Measurements from ENCODE around the gene NDUFA13.

The NDUFA13 gene

GRCh38 chr19:19506592-19506991 lies 9.4 kb upstream of the NDUFA13 start:
- H3K4me3 ChIP-seq (ENCODE audit: low read depth, low read length), result no peak overlapping the region

GRCh38 chr19:19507354-19507753 lies 8.7 kb upstream of the NDUFA13 start:
- H3K4me3 ChIP-seq (ENCODE audit: low read depth, low read length), result no peak overlapping the region

- H3K4me3 ChIP-seq (ENCODE audit: low read depth, low read length), result no peak overlapping the region
Observed at GRCh38 chr19:19508217-19508616, 7.8 kb upstream of the NDUFA13 start.

- H3K4me3 ChIP-seq (ENCODE audit: low read depth, low read length), result no peak overlapping the region
Observed at GRCh38 chr19:19510432-19510831, 5.6 kb upstream of the NDUFA13 start.

- H3K4me3 ChIP-seq (ENCODE audit: low read depth, low read length), result no peak overlapping the region
Observed at GRCh38 chr19:19513682-19514081, 2.3 kb upstream of the NDUFA13 start.

GRCh38 chr19:19514215-19514657 lies 1.8 kb upstream of the NDUFA13 start:
- no peak overlapping the region for H3K4me3 ChIP-seq (ENCODE audit: low read depth, low read length)

GRCh38 chr19:19514881-19515641 lies 964 bp upstream of the NDUFA13 start, which contains the start of gene TSSK6:
TSSK6 (minus strand) TSS chr19:19515548; CDS start chr19:19515427, 121 bp downstream.
- H3K4me3 ChIP-seq (ENCODE audit: low read depth, low read length), result peak within 1 kb of the TSS; percentile 79

- peak overlapping the region; percentile 79 for H3K4me3 ChIP-seq (ENCODE audit: low read depth, low read length)
Observed at GRCh38 chr19:19517235-19517619, 1.2 kb downstream of the NDUFA13 start.

- no peak overlapping the region for H3K4me3 ChIP-seq (ENCODE audit: low read depth, low read length)
Observed at GRCh38 chr19:19520989-19521388, 5.0 kb downstream of the NDUFA13 start.

- H3K4me3 ChIP-seq (ENCODE audit: low read depth, low read length), result no peak overlapping the region
Observed at GRCh38 chr19:19523177-19523576, 7.2 kb downstream of the NDUFA13 start.

GRCh38 chr19:19524053-19524452 lies 8.0 kb downstream of the NDUFA13 start:
- H3K4me3 ChIP-seq (ENCODE audit: low read depth, low read length), result no peak overlapping the region

GRCh38 chr19:19525611-19526380 lies 9.8 kb downstream of the NDUFA13 start:
- no peak overlapping the region for H3K4me3 ChIP-seq (ENCODE audit: low read depth, low read length)

- no peak overlapping the region for H3K4me3 ChIP-seq (ENCODE audit: low read depth, low read length)
Observed at GRCh38 chr19:19526581-19527370, 10.8 kb downstream of the NDUFA13 start.

GRCh38 chr19:19527371-19527656 lies 11.3 kb downstream of the NDUFA13 start:
- H3K4me3 ChIP-seq (ENCODE audit: low read depth, low read length), result no peak overlapping the region

GRCh38 chr19:19527674-19528625 lies 11.9 kb downstream of the NDUFA13 start:
- H3K4me3 ChIP-seq (ENCODE audit: low read depth, low read length), result no peak overlapping the region

- peak within 1 kb of the TSS; percentile 13 for H3K4me3 ChIP-seq (ENCODE audit: low read depth, low read length)
Observed at GRCh38 chr19:19528721-19529490, 12.9 kb downstream of the NDUFA13 start, which contains the start of gene YJEFN3. YJEFN3 (plus strand) TSS chr19:19528911; CDS start chr19:19528933, 22 bp downstream.

- no peak overlapping the region for H3K4me3 ChIP-seq (ENCODE audit: low read depth, low read length)
Observed at GRCh38 chr19:19529783-19530422, 13.9 kb downstream of the NDUFA13 start.

- H3K4me3 ChIP-seq (ENCODE audit: low read depth, low read length), result no peak overlapping the region
Observed at GRCh38 chr19:19530423-19530804, 14.4 kb downstream of the NDUFA13 start.

- H3K4me3 ChIP-seq (ENCODE audit: low read depth, low read length), result no peak overlapping the region
Observed at GRCh38 chr19:19530889-19531288, 14.9 kb downstream of the NDUFA13 start.

Data from iPS-11a (cell line).